GM12891 (cell line): Measurements from ENCODE around the gene CERK.

ENCODE experiments used
- PAX5 ChIP-seq: IDR thresholded peaks from 2 replicates; pipeline ENCODE4 v1.6.1; 2011; ENCODE audit warnings: low read length, moderate library complexity, mild to moderate bottlenecking; ENCODE audit not compliant: insufficient read depth, severe bottlenecking
- POLR2A ChIP-seq: IDR thresholded peaks from 2 replicates; pipeline ENCODE4 v1.6.1; 2011; ENCODE audit warnings: low read depth, low read length, control low read depth
- POLR2AphosphoS5 ChIP-seq: IDR thresholded peaks from 2 replicates; pipeline ENCODE4 v1.6.1; 2011; ENCODE audit warnings: low read depth, low read length, control low read depth
- POU2F2 ChIP-seq: IDR thresholded peaks from 2 replicates; pipeline ENCODE4 v1.6.1; 2011; ENCODE audit warnings: low read depth, mild to moderate bottlenecking, control low read depth, low read length, moderate library complexity
- SPI1 ChIP-seq: IDR thresholded peaks from 2 replicates; pipeline ENCODE4 v1.6.1; 2011; ENCODE audit warnings: low read depth, low read length, control low read depth
- TAF1 ChIP-seq: IDR thresholded peaks from 2 replicates; pipeline ENCODE4 v1.6.1; 2011; ENCODE audit warnings: low read depth, low read length, control low read depth

GRCh38 chr22:46758867-46759290, 20.8 kb upstream of the CERK start:
- TF ChIP-seq POLR2A (no peak), TAF1 (no peak), POLR2AphosphoS5 (no peak), POU2F2 (no peak), SPI1 (no peak), PAX5 (no peak)
